HL-60 (cell line): Measurements from ENCODE around the gene GRXCR2.

Experiments used
- DNase-seq, 2 experiments: peaks; one replicate each; pipeline ENCODE4 v3.0.0-alpha.2; 2010 to 2020; ENCODE audit warnings: low read depth in 1 of 2, low spot score in 1 of 2
- H3K27ac ChIP-seq: fragments of 250-450 bp; sonication (Bioruptor Pico); replicated peaks from 2 replicates; pipeline ENCODE4 v1.5.1; 2020; ENCODE audit warnings: mild to moderate bottlenecking, moderate library complexity
- H3K27me3 ChIP-seq: fragments of 250-450 bp; sonication (Bioruptor Pico); 2 replicates; pipeline ENCODE4 v1.5.1; 2021; ENCODE audit warnings: mild to moderate bottlenecking, moderate library complexity; ENCODE audit not compliant: insufficient read depth, poor library complexity, severe bottlenecking
- H3K4me3 ChIP-seq: replicated peaks from 2 replicates; pipeline ENCODE4 v1.5.1; 2011; ENCODE audit warnings: mild to moderate bottlenecking, control low read depth, low read length; ENCODE audit not compliant: insufficient read depth
- GABPA ChIP-seq: IDR thresholded peaks from 2 replicates; pipeline ENCODE4 v1.6.1; 2012; ENCODE audit warnings: low read depth
- POLR2AphosphoS5 ChIP-seq: IDR thresholded peaks from 2 replicates; pipeline ENCODE4 v1.6.1; 2012; ENCODE audit warnings: low read depth
- SPI1 ChIP-seq: IDR thresholded peaks from 2 replicates; pipeline ENCODE4 v1.6.1; 2012; ENCODE audit warnings: low read depth, mild to moderate bottlenecking, borderline replicate concordance
- TF ChIP-seq, protein P1 (sequence below): IDR thresholded peaks from one replicate; pipeline ENCODE4 v1.5.1; 2011; ENCODE audit warnings: low read length, control low read depth, inconsistent platforms; ENCODE audit not compliant: insufficient read depth
- TF ChIP-seq, protein P2 (sequence below): IDR thresholded peaks from 2 replicates; pipeline ENCODE4 v1.6.1; 2012; ENCODE audit warnings: low read depth; ENCODE audit not compliant: insufficient replicate concordance

GRXCR2 gene

DNA sequence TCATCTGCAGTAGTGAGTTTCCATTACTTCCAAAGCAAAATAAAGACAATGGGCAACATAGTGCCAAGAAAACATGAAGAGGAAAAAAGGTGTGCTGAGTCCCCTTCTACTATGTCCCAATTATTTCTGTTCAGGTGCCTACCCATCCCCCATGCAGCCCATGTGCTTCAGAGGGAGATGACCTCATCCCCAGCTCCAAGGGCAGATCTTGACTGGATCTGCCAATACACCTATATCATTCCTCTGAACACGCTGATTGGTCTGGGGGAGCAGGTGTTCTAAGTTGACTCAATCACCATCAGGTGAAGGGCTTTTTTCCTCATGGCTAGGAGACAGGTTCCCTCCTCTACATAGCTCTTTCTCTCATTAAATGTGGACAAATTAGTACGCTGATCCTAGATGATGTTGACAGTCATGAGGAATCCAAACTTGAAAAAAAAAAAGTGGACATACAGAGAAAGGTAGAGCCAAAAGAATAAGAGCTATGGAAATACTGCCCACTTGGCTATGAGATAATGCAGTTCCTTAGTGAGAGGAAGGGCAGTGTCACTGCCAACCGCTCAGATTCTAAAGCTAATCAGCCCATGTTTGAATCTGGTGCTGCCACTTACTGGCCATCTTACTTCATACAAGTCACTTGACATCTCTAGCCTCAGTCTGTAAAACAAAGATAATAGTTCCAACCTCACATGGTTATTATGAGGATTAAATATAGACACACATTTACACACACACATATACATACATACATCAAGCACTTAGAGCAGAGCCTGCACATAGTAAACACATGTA, 60.8 kb downstream of the GRXCR2 start:
- H3K27me3 ChIP-seq, result no peaks in the 10 kb centered on the region
- H3K4me3 ChIP-seq, result no peak overlapping the region
- no peak for DNase-seq
- no peak for TF ChIP-seq SPI1
- no peak for TF ChIP-seq POLR2AphosphoS5
- TF ChIP-seq, protein P1, sequence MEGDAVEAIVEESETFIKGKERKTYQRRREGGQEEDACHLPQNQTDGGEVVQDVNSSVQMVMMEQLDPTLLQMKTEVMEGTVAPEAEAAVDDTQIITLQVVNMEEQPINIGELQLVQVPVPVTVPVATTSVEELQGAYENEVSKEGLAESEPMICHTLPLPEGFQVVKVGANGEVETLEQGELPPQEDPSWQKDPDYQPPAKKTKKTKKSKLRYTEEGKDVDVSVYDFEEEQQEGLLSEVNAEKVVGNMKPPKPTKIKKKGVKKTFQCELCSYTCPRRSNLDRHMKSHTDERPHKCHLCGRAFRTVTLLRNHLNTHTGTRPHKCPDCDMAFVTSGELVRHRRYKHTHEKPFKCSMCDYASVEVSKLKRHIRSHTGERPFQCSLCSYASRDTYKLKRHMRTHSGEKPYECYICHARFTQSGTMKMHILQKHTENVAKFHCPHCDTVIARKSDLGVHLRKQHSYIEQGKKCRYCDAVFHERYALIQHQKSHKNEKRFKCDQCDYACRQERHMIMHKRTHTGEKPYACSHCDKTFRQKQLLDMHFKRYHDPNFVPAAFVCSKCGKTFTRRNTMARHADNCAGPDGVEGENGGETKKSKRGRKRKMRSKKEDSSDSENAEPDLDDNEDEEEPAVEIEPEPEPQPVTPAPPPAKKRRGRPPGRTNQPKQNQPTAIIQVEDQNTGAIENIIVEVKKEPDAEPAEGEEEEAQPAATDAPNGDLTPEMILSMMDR, result no peak
- TF ChIP-seq, protein P2, sequence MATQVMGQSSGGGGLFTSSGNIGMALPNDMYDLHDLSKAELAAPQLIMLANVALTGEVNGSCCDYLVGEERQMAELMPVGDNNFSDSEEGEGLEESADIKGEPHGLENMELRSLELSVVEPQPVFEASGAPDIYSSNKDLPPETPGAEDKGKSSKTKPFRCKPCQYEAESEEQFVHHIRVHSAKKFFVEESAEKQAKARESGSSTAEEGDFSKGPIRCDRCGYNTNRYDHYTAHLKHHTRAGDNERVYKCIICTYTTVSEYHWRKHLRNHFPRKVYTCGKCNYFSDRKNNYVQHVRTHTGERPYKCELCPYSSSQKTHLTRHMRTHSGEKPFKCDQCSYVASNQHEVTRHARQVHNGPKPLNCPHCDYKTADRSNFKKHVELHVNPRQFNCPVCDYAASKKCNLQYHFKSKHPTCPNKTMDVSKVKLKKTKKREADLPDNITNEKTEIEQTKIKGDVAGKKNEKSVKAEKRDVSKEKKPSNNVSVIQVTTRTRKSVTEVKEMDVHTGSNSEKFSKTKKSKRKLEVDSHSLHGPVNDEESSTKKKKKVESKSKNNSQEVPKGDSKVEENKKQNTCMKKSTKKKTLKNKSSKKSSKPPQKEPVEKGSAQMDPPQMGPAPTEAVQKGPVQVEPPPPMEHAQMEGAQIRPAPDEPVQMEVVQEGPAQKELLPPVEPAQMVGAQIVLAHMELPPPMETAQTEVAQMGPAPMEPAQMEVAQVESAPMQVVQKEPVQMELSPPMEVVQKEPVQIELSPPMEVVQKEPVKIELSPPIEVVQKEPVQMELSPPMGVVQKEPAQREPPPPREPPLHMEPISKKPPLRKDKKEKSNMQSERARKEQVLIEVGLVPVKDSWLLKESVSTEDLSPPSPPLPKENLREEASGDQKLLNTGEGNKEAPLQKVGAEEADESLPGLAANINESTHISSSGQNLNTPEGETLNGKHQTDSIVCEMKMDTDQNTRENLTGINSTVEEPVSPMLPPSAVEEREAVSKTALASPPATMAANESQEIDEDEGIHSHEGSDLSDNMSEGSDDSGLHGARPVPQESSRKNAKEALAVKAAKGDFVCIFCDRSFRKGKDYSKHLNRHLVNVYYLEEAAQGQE, result no peak
- no peak for TF ChIP-seq GABPA
- no peak overlapping the region for H3K27ac ChIP-seq
